HG03135 (cell line): ENCODE results near the gene ACOXL.
A peak's percentile ranks its signal among the peaks of the same experiment; 100 is the strongest.

Source experiments
- ATAC-seq: cut with Tn5 transposase; IDR thresholded peaks from one replicate; pipeline ENCODE4 v1.9.1; 2021; ENCODE audit warnings: mild to moderate bottlenecking, moderate library complexity; ENCODE audit not compliant: unreplicated experiment

Gene ACOXL

DNA sequence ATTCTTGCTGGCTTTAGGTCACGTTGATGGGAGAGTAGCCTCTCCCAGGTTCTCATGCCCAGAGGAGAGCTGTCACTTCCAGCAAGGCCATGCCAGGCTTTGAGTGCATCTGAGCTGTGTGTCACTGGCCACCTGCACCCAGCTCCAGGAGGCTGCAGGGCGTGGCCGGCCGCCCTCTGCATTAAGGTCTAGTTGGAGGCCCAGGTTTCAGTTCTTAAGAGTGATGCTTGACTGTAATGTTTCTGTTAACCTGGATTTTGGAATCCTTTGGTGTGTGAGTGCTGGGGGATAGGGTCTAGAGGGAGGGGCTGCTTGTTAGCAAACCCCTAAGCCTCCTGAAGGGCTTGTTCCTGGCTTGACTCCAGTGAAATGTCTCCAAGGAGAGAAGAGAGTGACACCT is 140.1 kb downstream of the ACOXL start:
- no peak for ATAC-seq

GRCh38 chr2:110873056-110873502 is 140.7 kb downstream of the ACOXL start:
- no peak for ATAC-seq

DNA sequence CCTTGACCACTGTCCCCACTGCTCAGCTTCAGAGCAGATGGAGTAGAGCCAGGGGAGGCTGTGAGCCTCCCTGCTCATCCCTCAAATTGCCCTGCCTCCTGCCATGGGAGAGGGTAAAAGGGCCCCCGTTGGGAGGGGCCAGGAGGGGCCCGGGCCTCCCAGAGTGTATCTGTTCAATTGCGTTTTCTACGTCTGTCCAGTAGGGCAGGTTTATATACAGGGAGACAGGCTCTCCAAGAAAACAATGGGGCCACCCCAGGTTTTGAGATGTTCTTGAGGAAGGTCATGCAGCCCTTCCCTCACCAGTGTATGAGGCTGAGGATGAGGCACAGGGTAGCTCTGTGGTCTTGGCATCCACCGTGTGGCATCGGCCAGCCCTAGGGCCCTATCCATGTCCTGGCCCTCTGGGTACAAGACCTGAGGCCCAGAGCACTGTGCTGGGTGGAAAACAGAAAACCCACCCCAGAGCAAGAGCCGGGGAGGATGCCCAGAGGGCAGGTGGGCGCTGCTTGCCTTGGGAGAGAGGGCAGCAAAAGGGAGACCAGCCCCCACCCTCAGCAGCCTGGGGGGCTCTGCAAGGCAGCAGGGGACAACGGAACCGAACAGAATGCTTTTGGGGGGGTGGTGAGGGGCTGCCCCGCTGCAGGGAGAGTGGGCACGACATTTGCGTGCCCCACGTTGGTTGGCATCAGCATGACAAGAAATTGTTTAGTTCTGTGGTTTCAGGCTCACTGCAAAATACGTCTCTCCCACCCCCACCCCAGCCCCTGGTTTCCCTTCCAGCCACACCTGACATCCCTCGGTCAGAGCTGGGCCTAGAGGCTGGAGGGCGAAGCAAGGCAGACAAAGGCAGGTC is 141.5 kb downstream of the ACOXL start:
- no peak for ATAC-seq

DNA sequence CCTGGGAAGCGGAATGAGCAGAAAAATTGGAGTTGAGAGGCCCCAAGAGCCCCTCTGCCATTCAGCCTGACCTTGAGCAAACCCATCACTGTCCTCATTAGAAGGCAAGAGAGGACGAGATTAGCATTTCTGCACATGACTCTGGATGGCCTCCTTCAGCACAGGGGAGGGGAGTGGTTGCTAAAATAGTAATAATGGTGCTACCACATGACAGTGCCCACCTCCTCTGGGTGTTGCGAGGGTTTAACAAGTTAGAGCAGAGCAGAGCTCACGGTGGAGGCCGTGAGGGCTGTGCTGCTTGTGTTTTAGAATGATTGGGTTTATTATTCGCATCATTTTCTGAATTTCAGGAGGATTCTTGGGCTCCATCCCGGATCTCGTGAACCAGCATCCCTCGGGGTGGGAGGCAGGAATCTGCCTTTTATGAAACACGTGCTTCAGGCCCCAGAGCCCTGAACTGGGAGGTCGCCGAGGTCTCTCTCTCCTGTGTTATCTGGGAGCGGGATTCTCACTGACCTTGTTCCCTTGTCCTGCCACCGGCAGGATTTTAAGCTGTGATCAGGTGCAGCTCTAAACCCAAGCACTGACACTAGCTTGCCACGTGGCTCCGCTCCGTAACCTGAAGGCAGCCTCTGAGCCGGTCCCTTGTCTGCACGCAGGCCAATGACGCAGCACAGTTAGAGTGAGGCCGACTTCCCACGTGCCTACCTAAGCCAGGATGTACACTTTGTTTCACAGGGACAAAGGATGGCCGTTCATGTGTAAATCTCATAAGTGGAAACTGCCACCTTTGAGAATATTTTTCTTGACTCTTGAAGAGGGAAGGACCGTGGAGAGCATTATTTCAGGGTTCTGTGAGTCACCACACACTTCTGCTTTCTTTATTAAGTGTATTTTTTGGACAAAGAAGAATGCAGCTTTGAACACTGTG is 142.3 kb downstream of the ACOXL start:
- ATAC-seq = no peak

DNA sequence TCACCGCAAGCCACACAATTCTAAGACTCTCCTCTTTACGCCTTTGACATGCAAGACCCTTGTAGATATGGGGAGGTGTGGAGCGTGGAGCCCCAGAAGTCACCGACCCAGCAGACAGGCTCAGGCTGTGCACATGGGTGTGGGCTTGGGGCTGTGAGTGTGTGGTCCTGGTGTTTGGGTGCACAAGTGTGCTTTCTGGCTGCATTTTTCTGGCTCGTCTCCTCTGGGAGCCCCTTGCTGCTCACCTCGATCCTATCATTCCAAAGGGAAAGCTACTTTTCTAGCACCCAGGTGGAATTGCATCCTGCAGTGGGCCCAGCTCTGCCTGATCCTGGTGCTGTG is 143.0 kb downstream of the ACOXL start:
- no peak for ATAC-seq

DNA sequence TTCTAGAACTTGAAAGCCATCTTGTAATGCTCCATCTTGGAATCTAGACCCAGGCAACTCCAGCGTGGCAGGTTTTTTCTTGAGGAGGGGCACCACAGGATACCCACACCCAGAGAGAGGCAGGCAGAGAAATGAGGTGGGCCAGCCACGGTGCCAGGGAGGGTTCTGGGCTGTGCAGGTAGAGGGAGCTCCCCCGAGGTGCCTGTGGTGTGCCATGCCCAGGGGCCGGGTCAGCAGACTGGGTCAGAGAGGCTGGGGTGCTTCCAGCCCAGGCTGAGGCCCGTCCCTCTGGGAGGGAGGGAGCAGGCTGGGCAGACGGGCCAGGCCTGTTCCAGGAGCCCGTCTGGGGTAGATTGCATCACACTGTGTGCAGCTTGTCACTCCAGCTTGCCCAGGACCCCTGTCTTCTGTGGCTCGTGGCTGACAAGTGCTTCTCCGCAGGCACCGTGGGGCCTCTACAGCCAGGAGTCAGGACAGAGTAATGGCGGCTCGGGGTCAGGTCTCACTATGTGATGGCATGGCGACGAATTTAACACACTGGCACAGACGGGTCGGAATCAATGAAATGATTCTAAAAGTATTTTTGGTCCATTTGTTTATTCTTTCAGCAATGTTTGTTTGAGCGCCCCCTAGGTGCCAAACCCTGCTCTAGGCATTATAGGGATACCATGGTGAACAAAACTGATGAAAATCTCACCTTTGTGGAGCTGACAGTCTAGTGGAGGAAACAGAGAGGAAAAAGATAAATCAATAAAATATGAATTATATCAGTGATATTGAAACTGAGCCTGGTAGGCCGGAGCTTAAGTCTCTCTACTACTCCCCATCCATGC is 144.0 kb downstream of the ACOXL start:
- ATAC-seq = no peak

DNA sequence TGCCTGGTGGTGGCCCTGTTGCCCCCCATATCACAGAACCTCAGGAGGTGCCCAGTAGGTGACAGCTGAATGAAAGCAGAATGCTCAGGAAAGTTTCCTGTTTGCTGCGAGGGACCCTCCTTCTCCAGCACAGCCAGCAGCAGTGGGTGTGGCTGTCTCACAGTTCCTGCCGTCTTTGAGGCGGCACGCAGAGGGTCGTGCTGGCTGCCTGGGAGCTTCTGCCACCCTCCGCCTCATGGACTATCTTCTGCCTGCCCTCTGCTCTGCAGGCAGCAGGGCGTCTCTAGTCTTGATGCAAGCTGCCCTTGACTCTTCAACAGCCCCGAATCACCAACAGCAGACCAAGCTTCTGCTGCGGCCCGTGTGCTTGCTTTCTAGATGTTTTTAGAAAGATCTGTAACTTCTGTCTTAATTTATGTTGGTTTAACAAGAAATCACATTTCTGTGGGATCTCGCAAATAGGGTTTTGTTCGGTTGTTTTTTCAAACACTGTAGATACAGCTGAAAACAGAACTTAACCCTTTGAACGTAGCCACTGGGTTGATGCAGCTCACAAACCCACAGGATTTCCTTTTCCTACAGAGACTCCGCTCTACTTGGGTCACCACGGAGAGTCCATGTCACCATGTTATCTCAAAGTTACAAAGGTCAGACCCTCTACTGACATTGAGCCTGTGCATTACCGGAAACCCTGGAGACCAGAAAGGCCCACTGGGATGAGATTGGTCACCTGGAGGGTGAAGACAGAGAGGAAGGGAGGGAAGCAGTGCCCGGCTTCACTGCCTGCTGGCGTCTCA is 144.9 kb downstream of the ACOXL start:
- ATAC-seq = no peak

DNA sequence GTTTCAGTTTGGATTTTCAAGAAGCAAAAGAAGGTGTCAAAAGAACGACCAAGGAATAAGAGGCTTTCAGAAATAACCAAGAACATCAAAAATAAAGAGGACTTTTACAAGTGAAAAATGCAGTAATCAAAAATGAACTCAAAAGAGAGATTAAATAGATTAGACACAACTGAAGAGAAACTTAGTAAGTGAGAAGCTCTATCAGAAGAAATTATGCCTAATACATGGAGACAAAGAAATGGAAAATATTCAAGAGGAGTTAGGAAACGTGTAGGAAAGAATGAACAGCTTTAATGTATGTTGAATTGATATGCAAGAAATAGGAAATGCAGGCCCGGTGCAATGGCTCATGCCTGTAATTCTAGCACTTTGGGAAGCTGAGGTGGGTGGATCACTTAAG is 145.8 kb downstream of the ACOXL start:
- no peak for ATAC-seq

GRCh38 chr2:110881908-110882307 is 149.5 kb downstream of the ACOXL start:
- peak; percentile 82 for ATAC-seq

GRCh38 chr2:110883406-110883805 is 151.0 kb downstream of the ACOXL start:
- ATAC-seq = no peak

GRCh38 chr2:110885256-110885655 is 152.9 kb downstream of the ACOXL start:
- ATAC-seq = no peak

DNA sequence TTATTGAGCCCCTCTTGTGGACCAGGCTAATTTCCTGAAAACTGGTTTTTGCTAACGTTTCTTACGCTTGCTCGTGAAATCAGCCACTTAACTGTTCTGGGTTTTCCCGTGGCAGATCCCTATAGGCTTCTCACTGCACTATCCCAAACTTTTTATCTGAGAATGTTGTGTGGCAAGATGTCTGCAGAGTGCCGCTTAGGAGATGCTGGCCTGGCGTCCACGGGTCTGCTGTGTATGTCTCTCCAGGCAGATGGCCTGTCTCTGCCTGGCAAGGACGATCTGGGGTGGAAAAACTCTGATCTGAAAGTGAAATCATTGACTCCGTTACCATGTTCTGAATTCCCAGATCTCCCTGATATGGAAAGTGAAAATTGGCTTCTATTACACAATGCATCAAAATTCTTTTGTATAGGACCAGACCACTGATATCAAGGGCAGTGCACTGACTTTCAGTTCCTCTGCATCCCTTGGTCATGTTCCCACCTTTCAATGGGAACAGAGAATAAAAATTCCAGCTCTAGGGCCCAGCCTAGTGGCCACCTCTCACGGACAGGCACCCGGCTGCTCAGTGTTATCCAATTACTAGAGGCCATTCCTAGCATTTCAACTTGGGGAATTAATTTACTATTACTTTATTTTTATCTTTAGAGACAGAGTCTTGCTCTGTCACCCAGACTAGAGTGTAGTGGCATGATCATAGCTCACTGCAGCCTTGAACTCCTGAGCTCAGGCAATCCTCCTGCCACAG is 154.6 kb downstream of the ACOXL start:
- ATAC-seq = no peak

GRCh38 chr2:110888411-110888810 is 156.0 kb downstream of the ACOXL start:
- ATAC-seq = no peak

GRCh38 chr2:110891626-110892025 is 159.3 kb downstream of the ACOXL start:
- ATAC-seq = no peak

DNA sequence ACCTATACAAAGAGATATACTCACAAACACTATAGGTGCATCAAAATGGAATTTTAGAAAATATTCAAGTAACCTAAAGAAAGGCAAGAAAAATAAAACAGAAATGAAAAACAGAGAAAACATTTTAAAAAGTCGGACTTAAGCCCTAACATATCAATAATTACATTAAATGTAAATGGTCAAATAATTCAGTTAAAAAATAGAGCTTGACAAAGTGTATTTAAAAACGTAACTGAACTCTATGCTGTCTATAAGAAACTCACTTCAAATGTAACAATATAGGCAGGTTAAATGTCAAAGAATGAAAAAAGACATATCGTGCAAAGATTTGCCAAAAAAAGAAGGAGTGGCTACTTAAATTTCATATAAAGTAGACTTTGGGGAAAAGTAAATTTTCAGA is 163.9 kb downstream of the ACOXL start:
- no peak for ATAC-seq

GRCh38 chr2:110897966-110898365 is 165.6 kb downstream of the ACOXL start:
- ATAC-seq = no peak

DNA sequence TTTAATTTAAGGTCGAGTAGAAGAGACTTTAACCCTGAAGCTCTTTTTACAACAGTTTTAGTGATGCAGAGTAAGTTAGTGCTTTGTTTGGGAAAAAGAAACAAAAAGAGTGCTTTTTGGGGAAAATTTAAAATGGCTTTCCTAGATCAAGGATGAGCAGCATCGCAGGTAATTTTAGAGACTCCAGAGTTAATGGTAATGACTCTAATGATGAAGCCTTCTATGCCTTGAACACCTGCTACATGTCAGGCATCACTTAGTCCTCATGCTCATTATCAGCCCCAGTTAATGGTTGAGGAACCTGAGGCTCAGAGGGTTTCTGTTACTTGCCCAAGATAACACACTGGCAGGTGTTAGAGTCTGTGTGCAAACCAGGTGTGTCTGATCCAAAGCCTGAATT is 167.8 kb downstream of the ACOXL start:
- ATAC-seq = no peak

- ATAC-seq = no peak
These were observed 171.2 kb downstream of the ACOXL start for GRCh38 chr2:110903548-110903947.

- no peak for ATAC-seq
These were observed 171.9 kb downstream of the ACOXL start for GRCh38 chr2:110904116-110904778.
